HEK293 (cell line): ENCODE results near the gene COL5A3.

Experiments used
- PRDM10 ChIP-seq: fragments of 450-650 bp; formaldehyde crosslinking; IDR thresholded peaks from 2 replicates; pipeline ENCODE4 v1.5.1; 2016; ENCODE audit warnings: missing biosample characterization, missing genetic modification characterization
- ZEB2 ChIP-seq: fragments of 450-650 bp; formaldehyde crosslinking; IDR thresholded peaks from 2 replicates; pipeline ENCODE4 v1.5.1; 2016; ENCODE audit warnings: missing biosample characterization, missing genetic modification characterization
- ZNF140 ChIP-seq: fragments of 450-650 bp; formaldehyde crosslinking; IDR thresholded peaks from 2 replicates; pipeline ENCODE4 v1.5.1; 2016; ENCODE audit warnings: missing biosample characterization, missing genetic modification characterization
- ZNF146 ChIP-seq: fragments of 450-650 bp; formaldehyde crosslinking; IDR thresholded peaks from 2 replicates; pipeline ENCODE4 v1.5.1; 2016; ENCODE audit warnings: missing biosample characterization, missing genetic modification characterization
- ZNF157 ChIP-seq: fragments of 450-650 bp; formaldehyde crosslinking; IDR thresholded peaks from 2 replicates; pipeline ENCODE4 v1.5.1; 2016; ENCODE audit warnings: missing biosample characterization, missing genetic modification characterization
- ZNF24 ChIP-seq: fragments of 450-650 bp; formaldehyde crosslinking; IDR thresholded peaks from 2 replicates; pipeline ENCODE4 v1.5.1; 2016; ENCODE audit warnings: missing biosample characterization, missing genetic modification characterization
- ZNF341 ChIP-seq: fragments of 450-650 bp; formaldehyde crosslinking; IDR thresholded peaks from 2 replicates; pipeline ENCODE4; 2016; ENCODE audit warnings: low read depth, missing biosample characterization, missing genetic modification characterization
- ZNF571 ChIP-seq: fragments of 450-650 bp; formaldehyde crosslinking; IDR thresholded peaks from 2 replicates; pipeline ENCODE4 v1.5.0; 2017; ENCODE audit warnings: missing biosample characterization, missing genetic modification characterization
- ZNF776 ChIP-seq: fragments of 450-650 bp; formaldehyde crosslinking; IDR thresholded peaks from 2 replicates; pipeline ENCODE4 v1.5.0; 2017; ENCODE audit warnings: missing biosample characterization, missing genetic modification characterization, borderline replicate concordance
- ZNF777 ChIP-seq: fragments of 450-650 bp; formaldehyde crosslinking; IDR thresholded peaks from 2 replicates; pipeline ENCODE4 v1.5.1; 2017; ENCODE audit warnings: missing biosample characterization, missing genetic modification characterization, borderline replicate concordance
- TF ChIP-seq, protein P1 (sequence below): fragments of 450-650 bp; formaldehyde crosslinking; IDR thresholded peaks from 2 replicates; pipeline ENCODE4 v1.5.1; 2016; ENCODE audit warnings: missing biosample characterization, missing genetic modification characterization
- TF ChIP-seq, protein P2 (sequence below): fragments of 450-650 bp; formaldehyde crosslinking; IDR thresholded peaks from 2 replicates; pipeline ENCODE4 v1.5.1; 2016; ENCODE audit warnings: missing biosample characterization, missing genetic modification characterization

DNA sequence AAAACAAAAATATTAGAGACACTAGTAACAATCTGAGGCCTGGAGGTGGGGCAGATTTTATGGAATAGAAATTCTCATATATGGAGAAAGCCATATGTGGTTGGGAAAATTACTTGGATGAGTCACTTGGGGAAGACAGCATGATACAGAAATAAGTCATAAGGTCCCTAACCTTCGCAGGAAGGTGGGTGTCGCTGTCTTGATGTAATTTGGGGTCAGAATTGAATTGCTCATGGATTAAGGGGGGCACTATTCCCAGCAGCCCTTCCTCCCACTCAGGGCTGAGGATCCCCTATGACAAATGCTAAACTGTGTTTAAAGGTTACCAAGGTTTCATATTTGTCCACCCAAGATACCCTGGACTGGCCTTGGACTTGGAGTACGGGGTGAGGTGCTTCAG lies 8.0 kb upstream of the COL5A3 start:
- TF ChIP-seq ZNF341 (tag by site-specific recombination) (no peak), ZNF571 (no peak), ZNF146 (tag by site-specific recombination) (no peak), ZNF140 (tag by site-specific recombination) (no peak), ZNF24 (tag by site-specific recombination) (no peak), ZNF157 (tag by site-specific recombination) (no peak), ZNF776 (tag by site-specific recombination) (no peak), PRDM10 (tag by site-specific recombination) (no peak), ZEB2 (tag by site-specific recombination) (no peak), ZNF777 (no peak)
- TF ChIP-seq, protein P1, sequence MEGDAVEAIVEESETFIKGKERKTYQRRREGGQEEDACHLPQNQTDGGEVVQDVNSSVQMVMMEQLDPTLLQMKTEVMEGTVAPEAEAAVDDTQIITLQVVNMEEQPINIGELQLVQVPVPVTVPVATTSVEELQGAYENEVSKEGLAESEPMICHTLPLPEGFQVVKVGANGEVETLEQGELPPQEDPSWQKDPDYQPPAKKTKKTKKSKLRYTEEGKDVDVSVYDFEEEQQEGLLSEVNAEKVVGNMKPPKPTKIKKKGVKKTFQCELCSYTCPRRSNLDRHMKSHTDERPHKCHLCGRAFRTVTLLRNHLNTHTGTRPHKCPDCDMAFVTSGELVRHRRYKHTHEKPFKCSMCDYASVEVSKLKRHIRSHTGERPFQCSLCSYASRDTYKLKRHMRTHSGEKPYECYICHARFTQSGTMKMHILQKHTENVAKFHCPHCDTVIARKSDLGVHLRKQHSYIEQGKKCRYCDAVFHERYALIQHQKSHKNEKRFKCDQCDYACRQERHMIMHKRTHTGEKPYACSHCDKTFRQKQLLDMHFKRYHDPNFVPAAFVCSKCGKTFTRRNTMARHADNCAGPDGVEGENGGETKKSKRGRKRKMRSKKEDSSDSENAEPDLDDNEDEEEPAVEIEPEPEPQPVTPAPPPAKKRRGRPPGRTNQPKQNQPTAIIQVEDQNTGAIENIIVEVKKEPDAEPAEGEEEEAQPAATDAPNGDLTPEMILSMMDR (tag by site-specific recombination), result no peak
- TF ChIP-seq, protein P2, sequence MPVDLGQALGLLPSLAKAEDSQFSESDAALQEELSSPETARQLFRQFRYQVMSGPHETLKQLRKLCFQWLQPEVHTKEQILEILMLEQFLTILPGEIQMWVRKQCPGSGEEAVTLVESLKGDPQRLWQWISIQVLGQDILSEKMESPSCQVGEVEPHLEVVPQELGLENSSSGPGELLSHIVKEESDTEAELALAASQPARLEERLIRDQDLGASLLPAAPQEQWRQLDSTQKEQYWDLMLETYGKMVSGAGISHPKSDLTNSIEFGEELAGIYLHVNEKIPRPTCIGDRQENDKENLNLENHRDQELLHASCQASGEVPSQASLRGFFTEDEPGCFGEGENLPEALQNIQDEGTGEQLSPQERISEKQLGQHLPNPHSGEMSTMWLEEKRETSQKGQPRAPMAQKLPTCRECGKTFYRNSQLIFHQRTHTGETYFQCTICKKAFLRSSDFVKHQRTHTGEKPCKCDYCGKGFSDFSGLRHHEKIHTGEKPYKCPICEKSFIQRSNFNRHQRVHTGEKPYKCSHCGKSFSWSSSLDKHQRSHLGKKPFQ, result no peak
